Transverse colon (tissue), 4 donors: ENCODE data around the gene ADAM10.

Source experiments
- POLR2AphosphoS5 ChIP-seq, 3 donors: sonication (generic); formaldehyde crosslinking; IDR thresholded peaks; one replicate each; pipeline ENCODE4 v1.6.1; 2016; ENCODE audit warnings: antibody characterized with exemption in 3 of 3
- TF ChIP-seq, protein P1 (sequence below), 5 experiments: fragments of 200-600 bp in 3 of 5; fragments of 450-650 bp in 2 of 5; sonication (generic) in 3 of 5; IDR thresholded peaks; 1 replicate in 2 of 5; 2 replicates in 3 of 5; pipeline ENCODE4 v1.5.1; 2016 to 2017; ENCODE audit warnings: antibody characterized with exemption in 5 of 5, inconsistent platforms in 3 of 5, mild to moderate bottlenecking in 2 of 5, moderate library complexity in 1 of 5

DNA sequence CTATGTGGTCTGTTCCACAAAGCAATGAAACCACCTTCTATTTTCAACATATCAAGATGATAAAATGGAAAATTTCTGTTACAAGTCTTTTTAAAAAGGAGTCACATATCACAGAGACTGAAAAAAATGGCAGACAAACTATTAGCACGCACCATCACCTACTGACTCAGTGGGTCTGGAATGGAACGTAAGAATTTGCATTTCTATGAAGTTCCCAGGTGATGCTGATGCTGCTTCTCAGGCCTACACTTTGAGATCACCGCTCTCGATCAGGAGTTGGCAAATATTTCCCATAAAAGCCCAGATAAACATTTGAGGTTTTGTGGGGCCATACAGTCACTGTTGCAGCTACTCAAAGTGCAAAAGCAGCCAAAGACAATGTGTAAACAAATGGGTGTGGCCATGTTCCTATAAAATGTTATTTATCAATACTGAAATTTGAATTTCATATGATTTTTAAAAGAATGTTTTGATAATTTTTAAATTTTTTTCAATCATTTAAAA lies 142.9 kb downstream of the ADAM10 start:
- TF ChIP-seq POLR2AphosphoS5 (IDR thresholded peaks at IDR 0.05) = no peak
- TF ChIP-seq, protein P1, sequence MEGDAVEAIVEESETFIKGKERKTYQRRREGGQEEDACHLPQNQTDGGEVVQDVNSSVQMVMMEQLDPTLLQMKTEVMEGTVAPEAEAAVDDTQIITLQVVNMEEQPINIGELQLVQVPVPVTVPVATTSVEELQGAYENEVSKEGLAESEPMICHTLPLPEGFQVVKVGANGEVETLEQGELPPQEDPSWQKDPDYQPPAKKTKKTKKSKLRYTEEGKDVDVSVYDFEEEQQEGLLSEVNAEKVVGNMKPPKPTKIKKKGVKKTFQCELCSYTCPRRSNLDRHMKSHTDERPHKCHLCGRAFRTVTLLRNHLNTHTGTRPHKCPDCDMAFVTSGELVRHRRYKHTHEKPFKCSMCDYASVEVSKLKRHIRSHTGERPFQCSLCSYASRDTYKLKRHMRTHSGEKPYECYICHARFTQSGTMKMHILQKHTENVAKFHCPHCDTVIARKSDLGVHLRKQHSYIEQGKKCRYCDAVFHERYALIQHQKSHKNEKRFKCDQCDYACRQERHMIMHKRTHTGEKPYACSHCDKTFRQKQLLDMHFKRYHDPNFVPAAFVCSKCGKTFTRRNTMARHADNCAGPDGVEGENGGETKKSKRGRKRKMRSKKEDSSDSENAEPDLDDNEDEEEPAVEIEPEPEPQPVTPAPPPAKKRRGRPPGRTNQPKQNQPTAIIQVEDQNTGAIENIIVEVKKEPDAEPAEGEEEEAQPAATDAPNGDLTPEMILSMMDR (IDR thresholded peaks at IDR 0.05) = no peak
